H9 (cell line): ENCODE measurements around the gene ORC1. TPM values are rescaled to one million over a fixed set of nuclear protein-coding genes. Genes with fewer than 3 reads are reported as not detected.

ENCODE experiments used
- DNase-seq: peaks from one replicate; pipeline ENCODE4 v3.0.0-alpha.2; 2017
- H2AFZ ChIP-seq: one replicate; pipeline ENCODE4 v1.6.1; 2013; ENCODE audit warnings: mild to moderate bottlenecking, low read length, control low read depth, moderate library complexity
- H2AK5ac ChIP-seq: 2 replicates; pipeline ENCODE4 v1.6.1; 2013; ENCODE audit warnings: low read length, control low read depth, mixed read lengths; ENCODE audit not compliant: insufficient read length
- H2BK120ac ChIP-seq: one replicate; pipeline ENCODE4 v1.6.1; 2013; ENCODE audit warnings: low read depth, mild to moderate bottlenecking, low read length, control low read depth, inconsistent platforms; ENCODE audit not compliant: poor library complexity, severe bottlenecking
- H2BK12ac ChIP-seq: 2 replicates; pipeline ENCODE4 v1.6.1; 2013; ENCODE audit warnings: low read length, control low read depth, mixed read lengths, low read depth; ENCODE audit not compliant: insufficient read length
- H2BK15ac ChIP-seq: 2 replicates; pipeline ENCODE4 v1.6.1; 2013; ENCODE audit warnings: low read depth, low read length, control low read depth
- H2BK20ac ChIP-seq: one replicate; pipeline ENCODE4 v1.6.1; 2013; ENCODE audit warnings: low read depth, mild to moderate bottlenecking, low read length, control low read depth, inconsistent platforms; ENCODE audit not compliant: poor library complexity, severe bottlenecking
- H2BK5ac ChIP-seq: 2 replicates; pipeline ENCODE4 v1.6.1; 2013; ENCODE audit warnings: low read length, control low read depth, mixed read lengths; ENCODE audit not compliant: insufficient read length
- H3K14ac ChIP-seq: 2 replicates; pipeline ENCODE4 v1.6.1; 2013; ENCODE audit warnings: low read length, control low read depth; ENCODE audit not compliant: insufficient read depth
- H3K18ac ChIP-seq: 2 replicates; pipeline ENCODE4 v1.6.1; 2013; ENCODE audit warnings: low read depth, mild to moderate bottlenecking, mixed read lengths, low read length, control low read depth; ENCODE audit not compliant: insufficient read length
- H3K23ac ChIP-seq: 2 replicates; pipeline ENCODE4 v1.6.1; 2013; ENCODE audit warnings: low read length, control low read depth, mixed read lengths, low read depth; ENCODE audit not compliant: insufficient read length
- H3K23me2 ChIP-seq: 2 replicates; pipeline ENCODE4 v1.6.1; 2013; ENCODE audit warnings: low read depth, mild to moderate bottlenecking, mixed read lengths, low read length, control low read depth; ENCODE audit not compliant: insufficient read length, poor library complexity, severe bottlenecking
- H3K27ac ChIP-seq: 2 replicates; pipeline ENCODE4 v1.5.1; 2013; ENCODE audit warnings: low read length, control low read depth, mixed read lengths, low read depth; ENCODE audit not compliant: insufficient read length
- H3K27me3 ChIP-seq: 2 replicates; pipeline ENCODE4 v1.6.1; 2013; ENCODE audit warnings: low read length, control low read depth, inconsistent platforms; ENCODE audit not compliant: insufficient read depth
- H3K4ac ChIP-seq: 2 replicates; pipeline ENCODE4 v1.6.1; 2013; ENCODE audit warnings: low read depth, mild to moderate bottlenecking, control low read depth, inconsistent platforms, low read length, moderate library complexity
- H3K4me1 ChIP-seq: 2 replicates; pipeline ENCODE4 v1.6.1; 2013; ENCODE audit warnings: low read length, control low read depth, inconsistent platforms; ENCODE audit not compliant: insufficient read depth
- H3K4me2 ChIP-seq: 2 replicates; pipeline ENCODE4 v1.6.1; 2013; ENCODE audit warnings: low read length, control low read depth, mixed read lengths; ENCODE audit not compliant: insufficient read length, insufficient read depth
- H3K56ac ChIP-seq: 2 replicates; pipeline ENCODE4 v1.6.1; 2013; ENCODE audit warnings: low read depth, mild to moderate bottlenecking, mixed read lengths, low read length, control low read depth; ENCODE audit not compliant: insufficient read length
- H3K79me1 ChIP-seq: 2 replicates; pipeline ENCODE4 v1.6.1; 2013; ENCODE audit warnings: low read depth, mild to moderate bottlenecking, moderate library complexity, low read length, control low read depth, inconsistent platforms; ENCODE audit not compliant: insufficient read depth, poor library complexity, severe bottlenecking
- H3K79me2 ChIP-seq: 2 replicates; pipeline ENCODE4 v1.6.1; 2013; ENCODE audit warnings: low read length, control low read depth, inconsistent platforms; ENCODE audit not compliant: insufficient read depth
- H3K9ac ChIP-seq: 2 replicates; pipeline ENCODE4 v1.6.1; 2013; ENCODE audit warnings: low read length, control low read depth, mixed read lengths; ENCODE audit not compliant: insufficient read length; ENCODE audit errors: extremely low read depth
- H3K9me3 ChIP-seq: one replicate; pipeline ENCODE4 v1.6.1; 2013; ENCODE audit warnings: low read depth, low read length, inconsistent platforms; ENCODE audit not compliant: control insufficient read depth
- H3T11ph ChIP-seq: one replicate; pipeline ENCODE4 v1.6.1; 2013; ENCODE audit warnings: mild to moderate bottlenecking, low read length, control low read depth, inconsistent platforms
- H4K20me1 ChIP-seq: one replicate; pipeline ENCODE4 v1.6.1; 2013; ENCODE audit not compliant: control insufficient read depth, insufficient read length, insufficient read depth
- H4K5ac ChIP-seq: 2 replicates; pipeline ENCODE4 v1.6.1; 2013; ENCODE audit warnings: low read depth, mild to moderate bottlenecking, mixed read lengths, low read length, control low read depth; ENCODE audit not compliant: insufficient read length
- H4K8ac ChIP-seq: replicated peaks from 2 replicates; pipeline ENCODE4 v1.6.1; 2013; ENCODE audit warnings: low read length, control low read depth, mixed read lengths, low read depth; ENCODE audit not compliant: insufficient read length
- H4K91ac ChIP-seq: 2 replicates; pipeline ENCODE4 v1.6.1; 2013; ENCODE audit warnings: low read depth, mild to moderate bottlenecking, moderate library complexity, mixed read lengths, low read length, control low read depth; ENCODE audit not compliant: insufficient read length
- H3K27ac Mint-ChIP-seq, 3 experiments: 2 replicates in 2 of 3; 3 replicates in 1 of 3; pipeline ENCODE4 v1.8.0; 2020 to 2021; ENCODE audit warnings: mixed read lengths in 3 of 3, mild to moderate bottlenecking in 1 of 3, moderate library complexity in 1 of 3
- H3K27me3 Mint-ChIP-seq: 2 replicates; pipeline ENCODE4 v1.8.0; 2021; ENCODE audit warnings: low read depth, mild to moderate bottlenecking, moderate library complexity, mixed read lengths
- H3K36me3 Mint-ChIP-seq, 3 experiments: 2 replicates in 2 of 3; 3 replicates in 1 of 3; pipeline ENCODE4 v1.8.0; 2020 to 2021; ENCODE audit warnings: low read depth in 3 of 3, mixed read lengths in 3 of 3; ENCODE audit not compliant: insufficient read depth in 1 of 3
- H3K4me1 Mint-ChIP-seq, 2 experiments: 2 replicates each; pipeline ENCODE4 v1.8.0; 2020; ENCODE audit warnings: mixed read lengths in 2 of 2
- H3K4me3 Mint-ChIP-seq, 2 experiments: 2 replicates in 1 of 2; 3 replicates in 1 of 2; pipeline ENCODE4 v1.8.0; 2020 to 2021; ENCODE audit warnings: mild to moderate bottlenecking in 2 of 2, mixed read lengths in 2 of 2, moderate library complexity in 1 of 2
- H3K9me3 Mint-ChIP-seq, 2 experiments: 2 replicates in 1 of 2; 3 replicates in 1 of 2; pipeline ENCODE4 v1.8.0; 2020; ENCODE audit warnings: mild to moderate bottlenecking in 2 of 2, mixed read lengths in 2 of 2, moderate library complexity in 1 of 2
- WGBS: extraction: QIAGEN DNeasy Blood & Tissue Kit; methylation state at CpG from one replicate; pipeline ENCODE4 v1.1.7; 2013; ENCODE audit warnings: missing lambda C conversion rate, low lambda C conversion rate, mixed read lengths; ENCODE audit not compliant: insufficient read length; ENCODE audit errors: extremely low coverage; 5-methylcytosine and 5-hydroxymethylcytosine counted together
- total RNA-seq: library from RNA; stranded (reverse); gene quantifications from 2 replicates; pipeline ENCODE4 v1.2.1, GENCODE V29; 2021
- TF ChIP-seq, protein P1 (sequence below): fragments of 200-600 bp; sonication (generic); conservative IDR thresholded peaks from 3 replicates; pipeline ENCODE4 v1.8.0; 2021; ENCODE audit warnings: antibody characterized with exemption, mild to moderate bottlenecking

Gene ORC1
- total RNA-seq, 1 experiment from 2014 or later, result 46.4 TPM

DNA sequence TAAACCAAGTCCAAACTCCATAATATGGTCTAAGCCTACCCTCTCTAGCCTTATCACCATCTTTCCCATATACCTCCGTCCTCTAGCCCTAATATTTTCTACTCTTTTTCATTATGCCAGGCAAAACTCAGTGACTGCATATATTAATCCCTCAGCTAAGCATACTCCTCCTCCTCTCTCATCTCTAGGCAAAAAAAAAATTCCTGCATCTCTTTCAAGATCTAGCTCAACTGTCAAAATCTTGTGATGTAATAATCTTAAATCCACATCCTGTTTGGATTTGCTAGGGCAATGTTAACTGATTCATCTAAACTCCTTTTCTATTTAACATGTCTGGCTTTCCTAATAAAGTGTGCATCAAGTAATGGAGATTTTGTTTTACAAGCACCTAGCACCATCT is 20.6 kb upstream of the ORC1 start:
- Histone ChIP-seq H2BK120ac (no peak overlapping the region), H3K56ac (no peak overlapping the region), H3K4me2 (no peak overlapping the region), H2AK5ac (no peak overlapping the region), H3K18ac (no peak overlapping the region), H3K9ac (no peak overlapping the region), H2BK15ac (no peak overlapping the region), H3K23ac (no peak overlapping the region), H4K91ac (no peak overlapping the region), H3K9me3 (no peaks in the 10 kb centered on the region), H4K20me1 (no peaks in the 10 kb centered on the region), H3K4ac (no peak overlapping the region), H3K23me2 (no peaks in the 10 kb centered on the region), H3K14ac (no peak overlapping the region), H2BK5ac (no peak overlapping the region), H4K5ac (no peak overlapping the region), H3K79me2 (no peaks in the 10 kb centered on the region), H3K79me1 (no peaks in the 10 kb centered on the region), H3T11ph (no peak overlapping the region), H2AFZ (no peak overlapping the region), H3K27ac (no peak overlapping the region), H3K27me3 (no peaks in the 10 kb centered on the region), H2BK20ac (no peak overlapping the region), H2BK12ac (no peak overlapping the region), H4K8ac (no peak overlapping the region), H3K4me1 (no peaks in the 10 kb centered on the region)
- WGBS, result 100% methylated on average over 1 of the region's 1 CpG
- Mint-ChIP-seq H3K4me1 (peaks cover 7% of the 10 kb centered on the region in 2 experiments; a peak in 3 of 4 replicates), H3K9me3 (no peaks in the 10 kb centered on the region), H3K27ac (peak overlapping the region in 2 of 3 experiments; percentile 8 to 12; a peak in 2 of 7 replicates), H3K27me3 (no peaks in the 10 kb centered on the region), H3K36me3 (peaks cover 9 to 43% (median 23%) of the 10 kb centered on the region in 3 experiments; a peak in 6 of 7 replicates), H3K4me3 (no peak overlapping the region)
- TF ChIP-seq, protein P1, sequence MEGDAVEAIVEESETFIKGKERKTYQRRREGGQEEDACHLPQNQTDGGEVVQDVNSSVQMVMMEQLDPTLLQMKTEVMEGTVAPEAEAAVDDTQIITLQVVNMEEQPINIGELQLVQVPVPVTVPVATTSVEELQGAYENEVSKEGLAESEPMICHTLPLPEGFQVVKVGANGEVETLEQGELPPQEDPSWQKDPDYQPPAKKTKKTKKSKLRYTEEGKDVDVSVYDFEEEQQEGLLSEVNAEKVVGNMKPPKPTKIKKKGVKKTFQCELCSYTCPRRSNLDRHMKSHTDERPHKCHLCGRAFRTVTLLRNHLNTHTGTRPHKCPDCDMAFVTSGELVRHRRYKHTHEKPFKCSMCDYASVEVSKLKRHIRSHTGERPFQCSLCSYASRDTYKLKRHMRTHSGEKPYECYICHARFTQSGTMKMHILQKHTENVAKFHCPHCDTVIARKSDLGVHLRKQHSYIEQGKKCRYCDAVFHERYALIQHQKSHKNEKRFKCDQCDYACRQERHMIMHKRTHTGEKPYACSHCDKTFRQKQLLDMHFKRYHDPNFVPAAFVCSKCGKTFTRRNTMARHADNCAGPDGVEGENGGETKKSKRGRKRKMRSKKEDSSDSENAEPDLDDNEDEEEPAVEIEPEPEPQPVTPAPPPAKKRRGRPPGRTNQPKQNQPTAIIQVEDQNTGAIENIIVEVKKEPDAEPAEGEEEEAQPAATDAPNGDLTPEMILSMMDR, result no peak
- no peak for DNase-seq
